HG03066 (cell line): ENCODE measurements around the gene FAM120A.
"Not testable (repeated sequence)": the region's sequence is repeated elsewhere in the genome, so short reads cannot be mapped to it uniquely, and the experiment has no call there.

Experiments
- ATAC-seq: cut with Tn5 transposase; IDR thresholded peaks from one replicate; pipeline ENCODE4 v1.9.1; 2021; ENCODE audit warnings: low read depth; ENCODE audit not compliant: unreplicated experiment

The FAM120A gene

GRCh38 chr9:93450945-93451815 lies at the start of gene FAM120A:
FAM120A (plus strand) TSS chr9:93451685; CDS start chr9:93451916, 231 bp downstream.
- ATAC-seq: peak; percentile 51

GRCh38 chr9:93406371-93406770 lies 45.1 kb upstream of the FAM120A start:
- ATAC-seq: no peak

GRCh38 chr9:93413530-93413929 lies 38.0 kb upstream of the FAM120A start:
- ATAC-seq: no peak

- ATAC-seq: no peak
Measured at GRCh38 chr9:93415176-93415690, 36.3 kb upstream of the FAM120A start.

GRCh38 chr9:93416530-93417235 lies 34.8 kb upstream of the FAM120A start:
- ATAC-seq: no peak

GRCh38 chr9:93417538-93417937 lies 33.9 kb upstream of the FAM120A start:
- ATAC-seq: no peak

GRCh38 chr9:93419023-93419422 lies 32.5 kb upstream of the FAM120A start:
- no peak for ATAC-seq

- ATAC-seq: no peak
Measured at GRCh38 chr9:93422977-93423616, 28.4 kb upstream of the FAM120A start.

GRCh38 chr9:93427655-93428379 lies 23.7 kb upstream of the FAM120A start:
- no peak for ATAC-seq

GRCh38 chr9:93431539-93432105 lies 19.9 kb upstream of the FAM120A start:
- ATAC-seq: no peak

GRCh38 chr9:93432964-93433363 lies 18.5 kb upstream of the FAM120A start:
- no peak for ATAC-seq

- ATAC-seq: no peak
Measured at GRCh38 chr9:93434056-93434455, 17.4 kb upstream of the FAM120A start.

- no peak for ATAC-seq
Measured at GRCh38 chr9:93435386-93435785, 16.1 kb upstream of the FAM120A start.

GRCh38 chr9:93436218-93436617 lies 15.3 kb upstream of the FAM120A start:
- no peak for ATAC-seq

- ATAC-seq: no peak
Measured at GRCh38 chr9:93436655-93437407, 14.7 kb upstream of the FAM120A start.

GRCh38 chr9:93437996-93438395 lies 13.5 kb upstream of the FAM120A start:
- ATAC-seq: no peak

- not testable (repeated sequence) for ATAC-seq
Measured at GRCh38 chr9:93439301-93439700, 12.2 kb upstream of the FAM120A start.

- no peak for ATAC-seq
Measured at GRCh38 chr9:93440896-93441580, 10.4 kb upstream of the FAM120A start.

GRCh38 chr9:93446073-93446472 lies 5.4 kb upstream of the FAM120A start:
- ATAC-seq: no peak
